HCT116 (cell line): Measurements from ENCODE around the gene CXADR. TPM values are rescaled to one million over a fixed set of nuclear protein-coding genes. Genes with fewer than 3 reads are reported as not detected.

ENCODE experiments used
- ATAC-seq: fragments of 200-7000 bp; cut with Tn5 transposase; 2 replicates; pipeline ENCODE4 v1.9.1; 2020; ENCODE audit warnings: mild to moderate bottlenecking, moderate library complexity
- BruUV-seq: library from RNA; stranded (reverse); fragments of 400-500 nt; replicated peaks from 2 replicates; lab custom pipeline; 2021; lab: Mats Ljungman, UMichigan
- CTCF ChIA-PET: fragments of 300-600 bp; sonication (Branson Sonifier 250); formaldehyde crosslinking; loops from one replicate; lab custom pipeline; 2021; ENCODE audit warnings: antibody characterized with exemption; lab: Charles Lee
- POLR2A ChIA-PET: fragments of 300-600, 350-600 bp; sonication (Branson Sonifier 250); formaldehyde crosslinking; loops from one replicate; lab custom pipeline; 2021; ENCODE audit warnings: antibody characterized with exemption; lab: Charles Lee
- RAD21 ChIA-PET, 2 experiments: fragments of 300-600 bp; sonication (Branson Sonifier 250); formaldehyde crosslinking; loops; one replicate each; lab custom pipeline; 2023; ENCODE audit warnings: low total read pairs in 2 of 2; ENCODE audit not compliant: uncharacterized antibody in 2 of 2, unreplicated experiment in 2 of 2, low non-redundant PET in 1 of 2; lab: Charles Lee
- DNase-seq: peaks from one replicate; pipeline ENCODE4 v3.0.0-alpha.2; 2010; ENCODE audit warnings: low read depth, low spot score
- H2AFZ ChIP-seq: fragments of 200-600 bp; shearing (Covaris generic), sonication (generic); 2 replicates; pipeline ENCODE4 v1.6.1; 2017; ENCODE audit warnings: low read depth, mixed run types, mixed read lengths, antibody characterized with exemption, low read length; ENCODE audit not compliant: poor library complexity, severe bottlenecking
- H3K27ac ChIP-seq: 2 replicates; pipeline ENCODE4 v1.5.1; 2012; ENCODE audit warnings: low read depth, low read length
- H3K27me3 ChIP-seq: fragments of 200-600 bp; sonication (generic); 2 replicates; pipeline ENCODE4 v1.6.1; 2016; ENCODE audit warnings: mixed run types, low read length, mixed read lengths; ENCODE audit not compliant: insufficient read depth
- H3K36me3 ChIP-seq, 2 experiments: fragments of 200-500 bp in 1 of 2; fragments of 200-600 bp in 1 of 2; sonication (Bioruptor generic) in 1 of 2; sonication (generic) in 1 of 2; 2 replicates each; pipeline versions ENCODE4 v1.5.1 to v1.6.1; 2014 to 2016; ENCODE audit warnings: low read length in 2 of 2, inconsistent platforms in 1 of 2, mixed read lengths in 1 of 2, mixed run types in 1 of 2; ENCODE audit not compliant: insufficient read depth in 2 of 2, control insufficient read depth in 1 of 2
- H3K4me1 ChIP-seq, 2 experiments: fragments of 200-600 bp in 1 of 2; sonication (generic) in 1 of 2; 2 replicates each; pipeline versions ENCODE4 v1.5.1 to v1.6.1; 2012 to 2017; ENCODE audit warnings: low read length in 2 of 2, inconsistent platforms in 1 of 2, mild to moderate bottlenecking in 1 of 2, mixed read lengths in 1 of 2, mixed run types in 1 of 2, moderate library complexity in 1 of 2; ENCODE audit not compliant: insufficient read depth in 2 of 2, control insufficient read depth in 1 of 2
- H3K4me2 ChIP-seq: fragments of 200-600 bp; sonication (generic); 2 replicates; pipeline ENCODE4 v1.6.1; 2017; ENCODE audit warnings: mixed run types, low read length, mixed read lengths
- H3K4me3 ChIP-seq, 2 experiments: fragments of 200-600 bp in 1 of 2; sonication (generic) in 1 of 2; replicated peaks in 1 of 2; 2 replicates each; pipeline ENCODE4 v1.5.1; 2011 to 2016; ENCODE audit warnings: low read length in 2 of 2, control low read depth in 1 of 2, low read depth in 1 of 2, mild to moderate bottlenecking in 1 of 2, mixed read lengths in 1 of 2, mixed run types in 1 of 2
- H3K79me2 ChIP-seq: fragments of 200-600 bp; sonication (generic); 2 replicates; pipeline ENCODE4 v1.6.1; 2017; ENCODE audit warnings: mild to moderate bottlenecking, mixed run types, low read length, moderate library complexity, mixed read lengths; ENCODE audit not compliant: insufficient read depth
- H3K9ac ChIP-seq: fragments of 200-600 bp; sonication (generic); 2 replicates; pipeline ENCODE4 v1.6.1; 2016; ENCODE audit warnings: low read length, mixed read lengths
- H3K9me2 ChIP-seq: fragments of 200-600 bp; sonication (generic), shearing (Covaris generic); 2 replicates; pipeline ENCODE4 v1.6.1; 2017; ENCODE audit warnings: mixed run types, mild to moderate bottlenecking, moderate library complexity; ENCODE audit not compliant: insufficient read depth
- H3K9me3 ChIP-seq, 2 experiments: fragments of 200-500 bp in 1 of 2; fragments of 200-600 bp in 1 of 2; sonication (Bioruptor generic) in 1 of 2; sonication (generic) in 1 of 2; 2 replicates each; pipeline ENCODE4 v1.6.1; 2014 to 2017; ENCODE audit warnings: low read length in 2 of 2, mixed read lengths in 2 of 2, inconsistent platforms in 1 of 2, low read depth in 1 of 2, mild to moderate bottlenecking in 1 of 2, mixed run types in 1 of 2, moderate library complexity in 1 of 2; ENCODE audit not compliant: control insufficient read depth in 1 of 2, insufficient read depth in 1 of 2
- H4K20me1 ChIP-seq: fragments of 200-600 bp; sonication (generic), shearing (Covaris generic); 2 replicates; pipeline ENCODE4 v1.6.1; 2017; ENCODE audit warnings: mixed run types, mild to moderate bottlenecking, moderate library complexity; ENCODE audit not compliant: insufficient read depth
- ATF3 ChIP-seq: IDR thresholded peaks from 2 replicates; pipeline ENCODE4 v1.6.1; 2012
- CEBPB ChIP-seq: IDR thresholded peaks from 2 replicates; pipeline ENCODE4 v1.6.1; 2012; ENCODE audit warnings: low read depth
- ELF1 ChIP-seq: IDR thresholded peaks from 2 replicates; pipeline ENCODE4 v1.6.1; 2012; ENCODE audit warnings: low read depth, borderline replicate concordance
- EZH2 ChIP-seq: fragments of 200-600 bp; sonication (generic); IDR thresholded peaks from 2 replicates; pipeline ENCODE4 v1.6.1; 2017; ENCODE audit warnings: antibody characterized with exemption, mixed run types
- FOSL1 ChIP-seq: IDR thresholded peaks from 2 replicates; pipeline ENCODE4 v1.6.1; 2012; ENCODE audit warnings: low read depth
- JUND ChIP-seq: IDR thresholded peaks from 2 replicates; pipeline ENCODE4 v1.6.1; 2012
- POLR2AphosphoS5 ChIP-seq: IDR thresholded peaks from 2 replicates; pipeline ENCODE4 v1.6.1; 2011; ENCODE audit warnings: mild to moderate bottlenecking, low read depth, low read length, moderate library complexity
- REST ChIP-seq: IDR thresholded peaks from 2 replicates; pipeline ENCODE4 v1.6.1; 2012; ENCODE audit warnings: low read depth
- TCF7L2 ChIP-seq: IDR thresholded peaks from 2 replicates; pipeline ENCODE4 v1.7.0; 2011; ENCODE audit warnings: borderline replicate concordance, inconsistent platforms; ENCODE audit not compliant: insufficient read depth, insufficient read length; ENCODE audit errors: extremely low read depth
- intact Hi-C: fragments of 100-400 bp; cut with micrococcal nuclease; formaldehyde crosslinking; loops from 2 replicates; pipeline ENCODE4 v1.10.0; 2022
- total RNA-seq: library from RNA; stranded (reverse); gene quantifications from one replicate; pipeline ENCODE4 v1.2.1, GENCODE V29; 2021; ENCODE audit not compliant: unreplicated experiment
- TF ChIP-seq, protein P1 (sequence below): IDR thresholded peaks from 2 replicates; pipeline ENCODE4 v1.6.1; 2011; ENCODE audit warnings: mild to moderate bottlenecking, low read length, moderate library complexity; ENCODE audit not compliant: insufficient replicate concordance; ENCODE audit errors: extremely low read depth
- TF ChIP-seq, protein P2 (sequence below), 3 experiments: fragments of 200-600 bp in 1 of 3; sonication (generic) in 1 of 3; IDR thresholded peaks in 2 of 3; conservative IDR thresholded peaks in 1 of 3; 2 replicates each; pipeline ENCODE4 v1.5.1; 2012 to 2017; ENCODE audit warnings: low read depth in 2 of 3, low read length in 2 of 3, antibody characterized with exemption in 1 of 3, borderline replicate concordance in 1 of 3, control low read depth in 1 of 3, mild to moderate bottlenecking in 1 of 3, mixed read lengths in 1 of 3, mixed run types in 1 of 3, moderate library complexity in 1 of 3; ENCODE audit not compliant: insufficient read depth in 1 of 3

Gene CXADR
- total RNA-seq, 1 experiment from 2014 or later, result 21.6 TPM

DNA sequence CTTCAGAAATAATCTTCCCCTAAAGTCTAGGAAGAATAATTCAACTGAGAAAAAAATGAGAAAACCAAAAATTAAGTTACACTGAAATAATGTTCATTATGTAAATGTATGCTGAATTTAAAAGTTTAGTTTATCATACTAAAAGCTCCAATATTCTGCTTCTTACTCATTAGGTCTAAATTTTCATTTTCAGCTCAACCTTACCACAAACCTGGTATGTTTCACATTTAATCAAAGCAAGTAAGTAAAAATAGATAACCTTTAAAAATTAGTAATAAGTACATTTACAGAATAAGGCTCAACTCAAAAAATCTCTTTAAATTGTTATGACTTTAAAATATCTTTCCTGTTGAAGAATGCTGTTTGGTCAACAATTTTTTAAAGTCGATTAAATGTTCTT is 84.8 kb downstream of the CXADR start:
- 0 out of 2 replicates have a peak, but pooled peaks cover 2% of the 10 kb centered on the region for H4K20me1 ChIP-seq
- DNase-seq (no peak), ATAC-seq (no peak)
- H2AFZ ChIP-seq, result no peak overlapping the region
- intact Hi-C loops, result no loop called here
- RAD21 ChIA-PET, result no interaction called here
- POLR2A ChIA-PET, result no interaction called here
- H3K79me2 ChIP-seq, result peaks cover 78% of the 10 kb centered on the region
- no peaks in the 10 kb centered on the region for H3K4me1 ChIP-seq
- H3K9ac ChIP-seq, result no peak overlapping the region
- H3K9me3 ChIP-seq, result no peaks in the 10 kb centered on the region
- H3K4me2 ChIP-seq, result no peak overlapping the region
- BruUV-seq, result no TSS peak
- TF ChIP-seq, protein P1, sequence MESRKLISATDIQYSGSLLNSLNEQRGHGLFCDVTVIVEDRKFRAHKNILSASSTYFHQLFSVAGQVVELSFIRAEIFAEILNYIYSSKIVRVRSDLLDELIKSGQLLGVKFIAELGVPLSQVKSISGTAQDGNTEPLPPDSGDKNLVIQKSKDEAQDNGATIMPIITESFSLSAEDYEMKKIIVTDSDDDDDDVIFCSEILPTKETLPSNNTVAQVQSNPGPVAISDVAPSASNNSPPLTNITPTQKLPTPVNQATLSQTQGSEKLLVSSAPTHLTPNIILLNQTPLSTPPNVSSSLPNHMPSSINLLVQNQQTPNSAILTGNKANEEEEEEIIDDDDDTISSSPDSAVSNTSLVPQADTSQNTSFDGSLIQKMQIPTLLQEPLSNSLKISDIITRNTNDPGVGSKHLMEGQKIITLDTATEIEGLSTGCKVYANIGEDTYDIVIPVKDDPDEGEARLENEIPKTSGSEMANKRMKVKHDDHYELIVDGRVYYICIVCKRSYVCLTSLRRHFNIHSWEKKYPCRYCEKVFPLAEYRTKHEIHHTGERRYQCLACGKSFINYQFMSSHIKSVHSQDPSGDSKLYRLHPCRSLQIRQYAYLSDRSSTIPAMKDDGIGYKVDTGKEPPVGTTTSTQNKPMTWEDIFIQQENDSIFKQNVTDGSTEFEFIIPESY, result no peak
- no peak for TF ChIP-seq CEBPB
- TF ChIP-seq JUND, result no peak
- no peak for TF ChIP-seq ATF3
- H3K36me3 ChIP-seq, result peaks cover 61 to 65% of the 10 kb centered on the region in 2 experiments
- H3K27me3 ChIP-seq, result no peaks in the 10 kb centered on the region
- no peak overlapping the region for H3K27ac ChIP-seq
- no peak overlapping the region for H3K4me3 ChIP-seq
- no peaks in the 10 kb centered on the region for H3K9me2 ChIP-seq
- CTCF ChIA-PET, result no interaction called here

- no peaks in the 10 kb centered on the region for H3K9me3 ChIP-seq
- no peaks in the 10 kb centered on the region for H3K4me1 ChIP-seq
- H2AFZ ChIP-seq, result no peak overlapping the region
- H3K4me2 ChIP-seq, result no peak overlapping the region
- DNase-seq, result no peak
- H3K27me3 ChIP-seq, result no peaks in the 10 kb centered on the region
- ChIA-PET POLR2A (no interaction called here), CTCF (no interaction called here), RAD21 (interaction anchor here in 1 of 2 experiments (0.6 kb wide), 1 partner anchor 211 kb away, joined by 3 read pairs; no protein-coding TSS in a partner anchor)
- no peak overlapping the region for H3K27ac ChIP-seq
- no TSS peak for BruUV-seq
- H3K79me2 ChIP-seq, result peaks cover 85% of the 10 kb centered on the region
- H4K20me1 ChIP-seq, result 0 out of 2 replicates have a peak, but pooled peaks cover 2% of the 10 kb centered on the region
- peaks cover 60 to 73% of the 10 kb centered on the region in 2 experiments for H3K36me3 ChIP-seq
- no peak for ATAC-seq
- no peaks in the 10 kb centered on the region for H3K9me2 ChIP-seq
- no peak overlapping the region for H3K4me3 ChIP-seq
- no peak overlapping the region for H3K9ac ChIP-seq
- intact Hi-C loops, result no loop called here
- TF ChIP-seq TCF7L2, result no peak
- TF ChIP-seq EZH2, result no peak
- TF ChIP-seq POLR2AphosphoS5, result no peak
- no peak for TF ChIP-seq ELF1
- TF ChIP-seq ATF3, result no peak
- no peak for TF ChIP-seq REST
- TF ChIP-seq FOSL1, result no peak
- TF ChIP-seq, protein P2, sequence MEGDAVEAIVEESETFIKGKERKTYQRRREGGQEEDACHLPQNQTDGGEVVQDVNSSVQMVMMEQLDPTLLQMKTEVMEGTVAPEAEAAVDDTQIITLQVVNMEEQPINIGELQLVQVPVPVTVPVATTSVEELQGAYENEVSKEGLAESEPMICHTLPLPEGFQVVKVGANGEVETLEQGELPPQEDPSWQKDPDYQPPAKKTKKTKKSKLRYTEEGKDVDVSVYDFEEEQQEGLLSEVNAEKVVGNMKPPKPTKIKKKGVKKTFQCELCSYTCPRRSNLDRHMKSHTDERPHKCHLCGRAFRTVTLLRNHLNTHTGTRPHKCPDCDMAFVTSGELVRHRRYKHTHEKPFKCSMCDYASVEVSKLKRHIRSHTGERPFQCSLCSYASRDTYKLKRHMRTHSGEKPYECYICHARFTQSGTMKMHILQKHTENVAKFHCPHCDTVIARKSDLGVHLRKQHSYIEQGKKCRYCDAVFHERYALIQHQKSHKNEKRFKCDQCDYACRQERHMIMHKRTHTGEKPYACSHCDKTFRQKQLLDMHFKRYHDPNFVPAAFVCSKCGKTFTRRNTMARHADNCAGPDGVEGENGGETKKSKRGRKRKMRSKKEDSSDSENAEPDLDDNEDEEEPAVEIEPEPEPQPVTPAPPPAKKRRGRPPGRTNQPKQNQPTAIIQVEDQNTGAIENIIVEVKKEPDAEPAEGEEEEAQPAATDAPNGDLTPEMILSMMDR (IDR thresholded peaks at IDR 0.05 in 2 of 3, conservative IDR thresholded peaks at IDR 0.05 in 1 of 3; ENCODE audit: borderline replicate concordance in 1 of 3, insufficient read depth in 1 of 3, low read depth in 2 of 3, low read length in 2 of 3), result no peak
These were observed 85.6 kb downstream of the CXADR start for GRCh38 chr21:17598437-17598836.
